Mesothelial cell of epicardium (in vitro differentiated cells): Measurements from ENCODE around the gene KCNN3. TPM values are rescaled to one million over a fixed set of nuclear protein-coding genes. Genes with fewer than 3 reads are reported as not detected.
A peak's percentile ranks its signal among the peaks of the same experiment; 100 is the strongest.

Experiments used
- DNase-seq, 2 experiments: peaks; one replicate each; pipeline ENCODE4 v3.0.0; 2021; ENCODE audit warnings: low spot score in 2 of 2; ENCODE audit not compliant: unreplicated experiment in 2 of 2
- H3K27ac Mint-ChIP-seq: 2 replicates; pipeline ENCODE4 v1.8.0; 2021; ENCODE audit warnings: mixed read lengths
- H3K27me3 Mint-ChIP-seq: 2 replicates; pipeline ENCODE4 v1.8.0; 2021; ENCODE audit warnings: low read depth, mixed read lengths
- H3K36me3 Mint-ChIP-seq: 2 replicates; pipeline ENCODE4 v1.8.0; 2021; ENCODE audit warnings: mixed read lengths
- H3K4me1 Mint-ChIP-seq: 2 replicates; pipeline ENCODE4 v1.8.0; 2021; ENCODE audit warnings: mixed read lengths
- H3K4me3 Mint-ChIP-seq: 2 replicates; pipeline ENCODE4 v1.8.0; 2021; ENCODE audit warnings: mild to moderate bottlenecking, moderate library complexity, mixed read lengths
- H3K9me3 Mint-ChIP-seq: 2 replicates; pipeline ENCODE4 v1.8.0; 2021; ENCODE audit warnings: mixed read lengths
- total RNA-seq: library from RNA; stranded (reverse); gene quantifications from 3 replicates; pipeline ENCODE4 v1.2.1, GENCODE V29; 2021
- TF ChIP-seq, protein P1 (sequence below): fragments of 200-600 bp; sonication (generic); IDR thresholded peaks from one replicate; pipeline ENCODE4 v1.5.0; 2021; ENCODE audit warnings: antibody characterized with exemption; ENCODE audit not compliant: unreplicated experiment

The KCNN3 gene
- total RNA-seq, 1 donor from 2014 or later: 1.2 TPM

DNA sequence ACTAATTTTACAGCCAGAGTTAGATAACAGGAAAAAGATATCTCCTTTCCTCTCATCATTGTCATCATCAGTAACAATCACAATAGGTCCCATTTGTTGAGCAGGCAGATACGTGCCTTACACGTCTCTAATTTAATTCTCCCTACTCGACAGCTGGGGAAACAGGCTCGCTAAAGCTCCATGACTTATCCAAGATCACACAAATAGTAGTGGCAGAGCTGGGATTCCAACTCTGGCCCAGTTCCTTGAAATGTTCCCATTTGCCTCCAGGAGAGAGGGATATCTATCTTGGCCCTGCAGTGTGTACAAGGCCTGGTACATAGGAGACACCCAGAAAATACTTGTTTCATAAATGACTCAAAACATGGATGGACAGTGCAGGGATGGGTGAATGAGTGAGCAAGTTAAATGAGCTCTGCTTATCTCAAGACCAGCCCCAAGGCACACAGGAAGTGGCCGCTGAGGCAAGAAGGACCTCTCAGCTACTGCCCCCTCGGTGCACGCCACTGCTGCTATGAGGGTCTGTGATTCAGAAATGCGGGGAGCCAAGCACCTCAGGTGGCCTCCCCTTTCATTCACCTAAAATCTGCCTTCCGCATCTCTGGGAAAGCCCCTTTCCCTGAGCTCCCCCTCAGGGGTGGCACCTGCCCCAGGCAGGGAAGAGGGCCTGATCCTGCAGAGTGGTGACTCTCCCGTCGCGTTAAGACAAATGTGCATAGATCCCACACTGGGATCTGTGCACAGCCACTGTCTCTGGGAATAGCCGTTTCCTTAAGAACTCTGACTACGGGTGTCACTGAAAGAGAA lies 3.6 kb downstream of the KCNN3 start:
- Mint-ChIP-seq H3K36me3 (no peaks in the 10 kb centered on the region), H3K9me3 (no peaks in the 10 kb centered on the region), H3K27me3 (peaks cover 82% of the 10 kb centered on the region), H3K4me1 (peaks cover 51% of the 10 kb centered on the region), H3K4me3 (peak overlapping the region; percentile 24), H3K27ac (no peak overlapping the region)
- TF ChIP-seq, protein P1, sequence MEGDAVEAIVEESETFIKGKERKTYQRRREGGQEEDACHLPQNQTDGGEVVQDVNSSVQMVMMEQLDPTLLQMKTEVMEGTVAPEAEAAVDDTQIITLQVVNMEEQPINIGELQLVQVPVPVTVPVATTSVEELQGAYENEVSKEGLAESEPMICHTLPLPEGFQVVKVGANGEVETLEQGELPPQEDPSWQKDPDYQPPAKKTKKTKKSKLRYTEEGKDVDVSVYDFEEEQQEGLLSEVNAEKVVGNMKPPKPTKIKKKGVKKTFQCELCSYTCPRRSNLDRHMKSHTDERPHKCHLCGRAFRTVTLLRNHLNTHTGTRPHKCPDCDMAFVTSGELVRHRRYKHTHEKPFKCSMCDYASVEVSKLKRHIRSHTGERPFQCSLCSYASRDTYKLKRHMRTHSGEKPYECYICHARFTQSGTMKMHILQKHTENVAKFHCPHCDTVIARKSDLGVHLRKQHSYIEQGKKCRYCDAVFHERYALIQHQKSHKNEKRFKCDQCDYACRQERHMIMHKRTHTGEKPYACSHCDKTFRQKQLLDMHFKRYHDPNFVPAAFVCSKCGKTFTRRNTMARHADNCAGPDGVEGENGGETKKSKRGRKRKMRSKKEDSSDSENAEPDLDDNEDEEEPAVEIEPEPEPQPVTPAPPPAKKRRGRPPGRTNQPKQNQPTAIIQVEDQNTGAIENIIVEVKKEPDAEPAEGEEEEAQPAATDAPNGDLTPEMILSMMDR: no peak
- DNase-seq: no peak

DNA sequence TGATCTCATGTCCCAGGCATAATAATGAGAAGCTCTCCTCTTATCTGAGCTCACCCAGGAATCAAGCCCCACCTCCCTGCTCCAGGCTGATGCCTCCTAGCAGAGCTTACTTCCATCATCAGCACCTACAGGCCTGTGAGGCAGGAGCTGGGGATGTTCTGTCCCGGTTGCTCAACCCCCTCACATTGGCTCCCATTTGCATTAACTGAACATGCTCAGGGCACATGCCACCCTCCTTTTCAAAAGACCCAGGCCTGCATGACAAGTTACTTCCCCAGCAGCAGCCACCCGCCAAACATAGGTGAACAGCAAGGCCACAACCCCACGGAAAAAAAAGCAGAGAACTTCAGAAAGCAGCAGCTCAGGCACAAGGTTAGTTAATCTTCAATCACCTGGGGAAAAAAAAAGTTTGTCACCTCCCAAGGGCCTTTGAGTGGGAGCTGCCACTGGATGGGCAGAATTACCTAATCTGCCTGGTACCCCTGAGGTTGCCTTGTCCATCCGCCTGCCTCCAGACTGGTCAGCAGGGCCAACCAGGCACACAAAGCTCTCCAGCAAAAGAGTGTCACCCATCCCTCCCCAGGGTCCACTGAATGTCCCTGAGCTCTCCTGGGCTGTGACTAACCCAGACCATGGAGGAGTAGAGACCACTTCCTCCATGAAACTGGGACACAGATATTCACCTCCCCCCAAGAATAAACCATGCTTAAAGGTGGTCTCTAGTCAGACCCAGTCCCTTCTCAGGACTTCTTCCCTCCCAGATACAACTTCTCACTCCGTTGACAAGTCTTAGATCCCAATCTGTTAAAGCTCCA lies 4.4 kb downstream of the KCNN3 start:
- peaks cover 82% of the 10 kb centered on the region for H3K27me3 Mint-ChIP-seq
- no peak overlapping the region for H3K27ac Mint-ChIP-seq

GRCh38 chr1:154864189-154864975 lies 5.7 kb downstream of the KCNN3 start:
- TF ChIP-seq, protein P1: no peak
- H3K27me3 Mint-ChIP-seq: peaks cover 75% of the 10 kb centered on the region
- DNase-seq: no peak
- H3K27ac Mint-ChIP-seq: no peak overlapping the region
- no peaks in the 10 kb centered on the region for H3K36me3 Mint-ChIP-seq
- peaks cover 43% of the 10 kb centered on the region for H3K4me1 Mint-ChIP-seq
- H3K9me3 Mint-ChIP-seq: no peaks in the 10 kb centered on the region
- H3K4me3 Mint-ChIP-seq: no peak overlapping the region

More for the DNA sequence above, 4.4 kb downstream of the KCNN3 start:
- H3K4me1 Mint-ChIP-seq: peaks cover 53% of the 10 kb centered on the region
- H3K9me3 Mint-ChIP-seq: no peaks in the 10 kb centered on the region
- H3K36me3 Mint-ChIP-seq: no peaks in the 10 kb centered on the region
- no peak for DNase-seq
- TF ChIP-seq, protein P1: no peak
- H3K4me3 Mint-ChIP-seq: no peak overlapping the region

DNA sequence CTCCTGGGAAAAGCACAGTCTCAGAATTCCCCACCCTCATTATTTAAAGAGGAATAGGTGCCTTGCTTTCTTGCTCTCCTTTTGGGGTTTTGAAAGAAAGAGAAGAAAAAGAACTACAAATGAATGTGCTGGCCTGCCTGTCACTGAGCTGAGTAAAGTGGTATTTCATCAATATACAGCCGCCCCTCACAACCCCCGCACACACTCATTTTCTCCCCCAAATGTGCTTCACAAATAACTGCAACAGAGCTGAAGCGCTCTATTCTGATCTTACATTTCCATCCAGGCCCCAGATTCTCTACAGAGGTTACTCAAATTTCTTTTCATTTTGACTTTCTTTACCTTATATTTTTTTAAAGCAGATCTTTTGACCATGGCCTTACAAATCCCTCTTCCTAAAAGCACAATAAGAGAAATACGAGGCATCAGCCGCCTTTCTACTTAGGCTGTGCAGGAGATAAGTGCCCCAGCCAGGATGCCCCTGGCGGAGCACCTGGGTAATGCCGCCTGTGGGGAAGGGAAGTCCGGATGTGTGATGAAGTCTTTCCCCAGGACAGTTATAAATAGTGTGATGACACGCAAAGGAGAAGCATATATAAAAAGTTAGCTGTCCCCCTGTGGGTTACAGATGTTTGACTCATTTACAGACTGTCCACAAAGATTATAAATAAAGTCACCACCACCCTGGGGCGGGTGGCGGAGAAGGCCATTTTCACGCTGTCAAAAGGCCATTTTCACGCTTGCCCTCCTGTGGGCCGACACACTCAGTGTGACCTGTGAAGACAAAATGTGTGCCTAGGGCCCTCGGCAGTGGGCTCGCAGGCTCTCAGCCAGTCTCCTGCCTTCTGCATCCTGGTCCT lies 6.5 kb downstream of the KCNN3 start:
- Mint-ChIP-seq H3K27ac (no peak overlapping the region), H3K4me3 (no peak overlapping the region), H3K4me1 (peaks cover 35% of the 10 kb centered on the region), H3K9me3 (no peaks in the 10 kb centered on the region), H3K36me3 (no peaks in the 10 kb centered on the region), H3K27me3 (peaks cover 67% of the 10 kb centered on the region)
- TF ChIP-seq, protein P1: peak; percentile 84
- DNase-seq: peak in 1 of 2 experiments; percentile 65

DNA sequence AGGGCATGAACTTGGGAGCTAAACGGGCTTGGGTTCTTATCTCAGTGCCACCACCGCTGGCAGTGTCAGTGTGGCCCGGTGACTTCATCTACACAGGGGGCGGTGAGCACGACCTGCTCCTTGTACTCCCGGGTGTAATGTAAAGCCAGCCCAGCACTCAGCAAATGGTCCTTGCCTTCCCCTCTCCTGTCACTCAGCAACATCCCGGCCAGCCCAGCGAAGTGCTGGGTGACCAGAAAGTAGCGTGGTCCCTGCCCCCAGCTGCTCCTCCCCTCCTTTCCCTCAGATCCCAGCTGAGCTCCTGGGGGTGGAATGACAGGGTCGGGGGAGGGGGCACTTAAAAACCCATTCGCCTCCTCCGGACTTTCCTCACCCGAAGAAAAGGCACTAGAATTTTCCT lies 7.2 kb downstream of the KCNN3 start:
- H3K9me3 Mint-ChIP-seq: no peaks in the 10 kb centered on the region
- no peak for DNase-seq
- no peaks in the 10 kb centered on the region for H3K36me3 Mint-ChIP-seq
- H3K27me3 Mint-ChIP-seq: peaks cover 61% of the 10 kb centered on the region
- H3K27ac Mint-ChIP-seq: no peak overlapping the region
- no peak overlapping the region for H3K4me3 Mint-ChIP-seq
- TF ChIP-seq, protein P1: no peak
- peaks cover 28% of the 10 kb centered on the region for H3K4me1 Mint-ChIP-seq
